Ovary (tissue), 3 donors: ENCODE measurements around the gene MAOA.

Source experiments
- CTCF ChIP-seq, 3 donors: fragments of 450-650 bp in 2 of 3; fragments of 200-600 bp in 1 of 3; IDR thresholded peaks; one replicate each; pipeline versions ENCODE4 v1.5.1 to v1.8.0; 2016 to 2022; ENCODE audit warnings: antibody characterized with exemption in 3 of 3, mild to moderate bottlenecking in 1 of 3
- EP300 ChIP-seq: sonication (generic); formaldehyde crosslinking; IDR thresholded peaks from one replicate; pipeline ENCODE4 v1.6.1; 2017; ENCODE audit warnings: antibody characterized with exemption
- donor health status: DM: no; HTN: no; CAD: no.

GRCh38 chrX:43735957-43736356, 79.9 kb downstream of the MAOA start:
- no peak for TF ChIP-seq CTCF (IDR thresholded peaks at IDR 0.05)
- TF ChIP-seq EP300, result no peak
